Measurements from ENCODE around the gene DNAJC6. TPM values are rescaled to one million over a fixed set of nuclear protein-coding genes. Genes with fewer than 3 reads are reported as not detected.

Gene DNAJC6
- total and polyA plus RNA-seq, 12 donors: 0.88 to 10.5 (median 5.2) TPM

- Histone ChIP-seq H3K4me1 (peaks cover 0 to 60% (median 42%) of the 10 kb centered on the region in 9 donors), H3K27ac (no peak overlapping the region), H3K9me3 (no peaks in the 10 kb centered on the region), H3K4me3 (no peak overlapping the region), H3K27me3 (no peaks in the 10 kb centered on the region), H3K36me3 (peaks cover 0 to 57% (median 17%) of the 10 kb centered on the region in 9 donors)
- no peak for TF ChIP-seq CTCF (IDR thresholded peaks at IDR 0.05)
- intact Hi-C loops (cut with DNase I): loop anchor here in 6 of 10 donors (10.0 kb wide), 6 partner anchors 161 to 361 kb away; no protein-coding TSS in a partner anchor
- DNase-seq (no peak), ATAC-seq (no peak)
- WGBS, 2 donors: 93 to 94% methylated on average over 3 of the region's 3 CpGs
These were observed 116.4 kb downstream of the DNAJC6 start for GRCh38 chr1:65425697-65426096.

GRCh38 chr1:65429078-65429477 is 119.7 kb downstream of the DNAJC6 start:
- Histone ChIP-seq H3K9me3 (no peaks in the 10 kb centered on the region), H3K27me3 (no peaks in the 10 kb centered on the region), H3K27ac (peak overlapping the region in 8 of 10 donors; percentile 32 to 84 (median 62)), H3K4me1 (peaks cover 0 to 45% (median 26%) of the 10 kb centered on the region in 9 donors), H3K36me3 (peaks cover 0 to 86% (median 27%) of the 10 kb centered on the region in 9 donors), H3K4me3 (no peak overlapping the region)
- ATAC-seq (no peak), DNase-seq (no peak)
- intact Hi-C loops (cut with DNase I): loop anchor here in 6 of 10 donors (10.0 kb wide), 6 partner anchors 164 to 364 kb away; no protein-coding TSS in a partner anchor
- TF ChIP-seq CTCF (IDR thresholded peaks at IDR 0.05): no peak
- WGBS, 2 donors: 91% methylated on average over 2 of the region's 2 CpGs

- H3K27me3 ChIP-seq: no peaks in the 10 kb centered on the region
- H3K4me1 ChIP-seq: peaks cover 0 to 38% (median 21%) of the 10 kb centered on the region in 9 donors
- no peak for TF ChIP-seq CTCF (IDR thresholded peaks at IDR 0.05)
- WGBS, 2 donors: 55 to 62% methylated on average over 7 of the region's 7 CpGs
- ATAC-seq (peak in 7 of 8 donors; percentile 20 to 80 (median 63)), DNase-seq (peak in 1 of 2 donors; percentile 27)
- H3K4me3 ChIP-seq: no peak overlapping the region
- H3K27ac ChIP-seq: peak overlapping the region in 8 of 10 donors; percentile 32 to 84 (median 62)
- intact Hi-C loops (cut with DNase I): loop anchor here in 8 of 10 donors (2.0 to 10.0 kb wide), 11 partner anchors 97 to 365 kb away; no protein-coding TSS in a partner anchor
- no peaks in the 10 kb centered on the region for H3K9me3 ChIP-seq
- peaks cover 0 to 93% (median 27%) of the 10 kb centered on the region in 9 donors for H3K36me3 ChIP-seq
These were observed 120.5 kb downstream of the DNAJC6 start for GRCh38 chr1:65429806-65430205.

- WGBS, 2 donors: 28 to 43% methylated on average over 1 of the region's 1 CpG
- peaks cover 0 to 89% (median 18%) of the 10 kb centered on the region in 9 donors for H3K36me3 ChIP-seq
These were observed 121.9 kb downstream of the DNAJC6 start for GRCh38 chr1:65431111-65431705.

More at GRCh38 chr1:65431111-65431705, 121.9 kb downstream of the DNAJC6 start:
- no peak overlapping the region for H3K4me3 ChIP-seq
- DNase-seq (no peak), ATAC-seq (peak in 2 of 8 donors; percentile 51 to 57)
- peak overlapping the region in 7 of 10 donors; percentile 5 to 84 (median 65) for H3K27ac ChIP-seq
- no peaks in the 10 kb centered on the region for H3K27me3 ChIP-seq
- intact Hi-C loops (cut with DNase I): loop anchor here in 6 of 10 donors (2.0 to 10.0 kb wide), 6 partner anchors 96 to 256 kb away; no protein-coding TSS in a partner anchor
- no peaks in the 10 kb centered on the region for H3K9me3 ChIP-seq
- TF ChIP-seq CTCF (IDR thresholded peaks at IDR 0.05): peak; percentile 33 to 77 (median 64)
- H3K4me1 ChIP-seq: peaks cover 0 to 40% (median 17%) of the 10 kb centered on the region in 9 donors

Measured in heart right ventricle (tissue), 16 donors.